ENCODE results near the gene PLEKHA5.

- TF ChIP-seq SIN3A (IDR thresholded peaks at IDR 0.05; ENCODE audit: borderline replicate concordance, insufficient read depth, low read depth, low read length) = no peak
- no peak for TF ChIP-seq CTCF (IDR thresholded peaks at IDR 0.05)
Measured at GRCh38 chr12:19142499-19142898, 13.0 kb downstream of the PLEKHA5 start.
